MM.1S (cell line): ENCODE results near the gene PRKAR1B.

Source experiments
- DNase-seq: peaks from one replicate; pipeline ENCODE4 v3.0.0-alpha.2; 2015
- H2AFZ ChIP-seq: fragments of 300-600 bp; sonication (generic); 2 replicates; pipeline ENCODE4 v1.6.0; 2016; ENCODE audit warnings: antibody characterized with exemption, low read length
- H3F3A ChIP-seq: fragments of 300-600 bp; sonication (generic); 2 replicates; pipeline ENCODE4 v1.6.1; 2016; ENCODE audit warnings: mild to moderate bottlenecking, antibody characterized with exemption, low read length, moderate library complexity, mixed read lengths; ENCODE audit not compliant: insufficient read depth
- H3K27ac ChIP-seq: fragments of 300-600 bp; sonication (generic); 2 replicates; pipeline ENCODE4 v1.5.1; 2016; ENCODE audit warnings: mild to moderate bottlenecking, low read length
- H3K27me3 ChIP-seq: fragments of 300-600 bp; sonication (generic); replicated peaks from 2 replicates; pipeline ENCODE4 v1.6.0; 2016; ENCODE audit warnings: low read length; ENCODE audit not compliant: insufficient read depth
- H3K36me3 ChIP-seq: fragments of 300-600 bp; sonication (generic); replicated peaks from 2 replicates; pipeline ENCODE4 v1.6.1; 2016; ENCODE audit warnings: mild to moderate bottlenecking, low read length, mixed read lengths; ENCODE audit not compliant: insufficient read depth
- H3K4me1 ChIP-seq: fragments of 300-600 bp; sonication (generic); 2 replicates; pipeline ENCODE4 v1.6.1; 2016; ENCODE audit warnings: low read length, mixed read lengths
- H3K4me2 ChIP-seq: fragments of 300-600 bp; sonication (generic); 2 replicates; pipeline ENCODE4 v1.6.0; 2016; ENCODE audit warnings: low read depth, low read length
- H3K4me3 ChIP-seq: fragments of 300-600 bp; sonication (generic); 2 replicates; pipeline ENCODE4 v1.5.1; 2016; ENCODE audit warnings: low read length, mixed read lengths
- H3K79me2 ChIP-seq: fragments of 300-600 bp; sonication (generic); 2 replicates; pipeline ENCODE4 v1.6.1; 2016; ENCODE audit warnings: mixed run types, low read length, mixed read lengths
- H3K9ac ChIP-seq: fragments of 300-600 bp; sonication (generic); 2 replicates; pipeline ENCODE4 v1.6.1; 2016; ENCODE audit warnings: low read length, mixed read lengths
- H3K9me2 ChIP-seq: fragments of 300-600 bp; sonication (generic); replicated peaks from 2 replicates; pipeline ENCODE4 v1.6.1; 2016; ENCODE audit warnings: mild to moderate bottlenecking, low read length, mixed read lengths; ENCODE audit not compliant: insufficient read depth
- H3K9me3 ChIP-seq: fragments of 300-600 bp; sonication (generic); replicated peaks from 2 replicates; pipeline ENCODE4 v1.6.1; 2016; ENCODE audit warnings: mild to moderate bottlenecking, low read length, mixed read lengths; ENCODE audit not compliant: insufficient read depth
- H4K20me1 ChIP-seq: fragments of 300-600 bp; sonication (generic); 2 replicates; pipeline ENCODE4 v1.6.1; 2016; ENCODE audit warnings: mild to moderate bottlenecking, low read length, moderate library complexity, mixed read lengths; ENCODE audit not compliant: insufficient read depth
- EZH2 ChIP-seq: fragments of 300-600 bp; sonication (generic); optimal IDR thresholded peaks from 2 replicates; pipeline ENCODE3; 2017; ENCODE audit warnings: low read depth, mild to moderate bottlenecking, antibody characterized with exemption, low read length, mixed read lengths
- EZH2phosphoT487 ChIP-seq: fragments of 300-600 bp; sonication (generic); IDR thresholded peaks from 2 replicates; pipeline ENCODE4 v1.6.1; 2018; ENCODE audit warnings: antibody characterized with exemption, low read length
- TF ChIP-seq, protein P1 (sequence below): fragments of 300-600 bp; sonication (generic); IDR thresholded peaks from 2 replicates; pipeline ENCODE4 v1.5.1; 2016; ENCODE audit warnings: antibody characterized with exemption, low read length, mixed read lengths

The PRKAR1B gene

DNA sequence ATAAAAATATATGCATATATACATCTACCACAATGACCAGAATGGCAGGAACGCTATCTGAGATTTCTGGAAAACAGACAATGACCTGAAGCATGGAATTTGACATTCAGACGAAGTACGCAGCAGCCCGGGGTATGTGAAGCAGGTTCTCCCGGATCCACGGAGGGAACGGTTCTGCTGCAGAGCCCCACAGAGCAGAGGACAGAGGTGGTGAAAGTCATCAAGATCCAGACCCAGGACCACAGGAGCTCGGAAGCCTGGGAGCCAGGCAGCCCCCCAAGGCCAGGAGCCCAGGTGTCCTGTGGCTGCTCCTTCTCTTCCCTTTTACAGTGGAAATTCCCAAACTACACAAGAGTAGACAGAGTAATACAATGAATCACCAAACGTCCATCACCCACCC is 42.7 kb downstream of the PRKAR1B start:
- TF ChIP-seq EZH2 (no peak), EZH2phosphoT487 (no peak)
- TF ChIP-seq, protein P1, sequence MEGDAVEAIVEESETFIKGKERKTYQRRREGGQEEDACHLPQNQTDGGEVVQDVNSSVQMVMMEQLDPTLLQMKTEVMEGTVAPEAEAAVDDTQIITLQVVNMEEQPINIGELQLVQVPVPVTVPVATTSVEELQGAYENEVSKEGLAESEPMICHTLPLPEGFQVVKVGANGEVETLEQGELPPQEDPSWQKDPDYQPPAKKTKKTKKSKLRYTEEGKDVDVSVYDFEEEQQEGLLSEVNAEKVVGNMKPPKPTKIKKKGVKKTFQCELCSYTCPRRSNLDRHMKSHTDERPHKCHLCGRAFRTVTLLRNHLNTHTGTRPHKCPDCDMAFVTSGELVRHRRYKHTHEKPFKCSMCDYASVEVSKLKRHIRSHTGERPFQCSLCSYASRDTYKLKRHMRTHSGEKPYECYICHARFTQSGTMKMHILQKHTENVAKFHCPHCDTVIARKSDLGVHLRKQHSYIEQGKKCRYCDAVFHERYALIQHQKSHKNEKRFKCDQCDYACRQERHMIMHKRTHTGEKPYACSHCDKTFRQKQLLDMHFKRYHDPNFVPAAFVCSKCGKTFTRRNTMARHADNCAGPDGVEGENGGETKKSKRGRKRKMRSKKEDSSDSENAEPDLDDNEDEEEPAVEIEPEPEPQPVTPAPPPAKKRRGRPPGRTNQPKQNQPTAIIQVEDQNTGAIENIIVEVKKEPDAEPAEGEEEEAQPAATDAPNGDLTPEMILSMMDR = no peak
- DNase-seq = no peak
- no peaks in the 10 kb centered on the region for H3K4me1 ChIP-seq
- no peak overlapping the region for H3K4me3 ChIP-seq
- no peaks in the 10 kb centered on the region for H3K9me3 ChIP-seq
- no peaks in the 10 kb centered on the region for H3K36me3 ChIP-seq
- H3K9me2 ChIP-seq = no peaks in the 10 kb centered on the region
- H3K79me2 ChIP-seq = no peaks in the 10 kb centered on the region
- no peak overlapping the region for H3K9ac ChIP-seq
- no peaks in the 10 kb centered on the region for H4K20me1 ChIP-seq
- H3F3A ChIP-seq = no peaks in the 10 kb centered on the region
- H2AFZ ChIP-seq = no peak overlapping the region
- no peak overlapping the region for H3K27ac ChIP-seq
- H3K4me2 ChIP-seq = no peak overlapping the region
- H3K27me3 ChIP-seq = no peaks in the 10 kb centered on the region

DNA sequence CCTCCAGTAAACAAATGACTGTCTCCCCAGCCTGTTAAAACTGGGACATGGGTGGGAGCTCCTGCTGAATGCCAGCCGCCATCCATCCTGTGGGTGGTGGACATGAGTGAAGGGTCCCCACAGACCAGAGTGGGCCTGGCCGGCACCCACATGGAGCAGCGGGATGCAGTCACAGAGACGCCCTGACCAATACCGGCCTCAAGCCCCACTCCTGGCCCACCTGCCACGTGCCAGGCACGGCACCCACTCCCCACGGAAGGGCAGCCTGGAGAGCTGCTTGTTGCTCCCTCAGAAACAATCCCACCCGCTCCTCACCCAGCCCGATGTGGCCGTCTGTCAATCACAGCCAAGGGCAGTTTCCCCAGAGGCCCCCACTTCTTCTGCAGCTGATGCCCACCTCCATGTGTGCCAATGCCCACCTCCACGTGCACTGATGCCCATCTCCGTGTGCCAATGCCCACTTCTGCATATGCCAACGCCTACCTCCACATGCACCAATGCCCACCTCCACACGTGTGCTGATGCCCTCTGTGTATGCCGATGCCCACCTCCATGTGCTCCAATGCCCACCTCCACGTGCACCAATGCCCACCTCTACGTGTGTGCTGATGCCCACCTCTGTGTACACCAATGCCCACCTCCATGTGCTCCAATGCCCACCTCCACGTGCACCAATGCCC is 43.4 kb downstream of the PRKAR1B start:
- Histone ChIP-seq H3K9me2 (no peaks in the 10 kb centered on the region), H3K4me2 (no peak overlapping the region), H3F3A (no peaks in the 10 kb centered on the region), H2AFZ (no peak overlapping the region), H3K9ac (no peak overlapping the region), H3K36me3 (no peaks in the 10 kb centered on the region), H4K20me1 (no peaks in the 10 kb centered on the region), H3K9me3 (no peaks in the 10 kb centered on the region), H3K27me3 (no peaks in the 10 kb centered on the region), H3K4me1 (no peaks in the 10 kb centered on the region), H3K79me2 (no peaks in the 10 kb centered on the region), H3K27ac (no peak overlapping the region), H3K4me3 (no peak overlapping the region)
- no peak for TF ChIP-seq EZH2
- DNase-seq = no peak

DNA sequence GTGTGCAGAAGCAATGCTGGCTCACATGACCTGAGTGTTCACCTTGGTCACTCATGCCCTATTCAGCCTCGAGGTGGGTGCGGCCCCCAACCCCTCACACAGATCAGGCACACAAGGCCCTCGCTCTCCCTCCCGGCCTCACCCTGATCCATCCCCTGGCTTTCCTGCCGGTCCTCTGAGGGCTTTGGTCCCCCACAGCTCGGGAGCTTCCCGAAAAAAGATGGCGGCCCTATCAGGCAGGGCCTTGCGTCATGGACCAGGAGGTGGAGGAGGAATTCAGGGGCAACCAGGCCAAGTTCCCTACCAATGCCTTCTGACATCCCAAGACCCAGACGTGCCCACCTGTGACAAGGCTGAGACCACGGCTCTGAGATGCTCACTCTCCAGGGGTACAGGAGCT is 44.3 kb downstream of the PRKAR1B start:
- H4K20me1 ChIP-seq = no peaks in the 10 kb centered on the region
- no peaks in the 10 kb centered on the region for H3K79me2 ChIP-seq
- H3F3A ChIP-seq = no peaks in the 10 kb centered on the region
- no peak overlapping the region for H3K4me3 ChIP-seq
- no peaks in the 10 kb centered on the region for H3K9me3 ChIP-seq
- H3K4me2 ChIP-seq = no peak overlapping the region
- H3K36me3 ChIP-seq = 0 out of 2 replicates have a peak, but pooled peaks cover under 1% of the 10 kb centered on the region
- no peak overlapping the region for H2AFZ ChIP-seq
- no peak overlapping the region for H3K27ac ChIP-seq
- no peaks in the 10 kb centered on the region for H3K4me1 ChIP-seq
- DNase-seq = no peak
- no peak overlapping the region for H3K9ac ChIP-seq
- H3K27me3 ChIP-seq = no peaks in the 10 kb centered on the region
- TF ChIP-seq, protein P1 = no peak
- TF ChIP-seq EZH2phosphoT487 = no peak
- no peak for TF ChIP-seq EZH2
- no peaks in the 10 kb centered on the region for H3K9me2 ChIP-seq
